ENCODE data around the gene CLDN11. TPM values are rescaled to one million over a fixed set of nuclear protein-coding genes. Genes with fewer than 3 reads are reported as not detected.

Gene CLDN11
- total RNA-seq, 1 experiment from 2014 or later, result not detected

- DNase-seq (ENCODE audit: low spot score), result no peak
Measured at GRCh38 chr3:170426240-170426797, 7.7 kb downstream of the CLDN11 start.

GRCh38 chr3:170428095-170428494 is 9.4 kb downstream of the CLDN11 start:
- DNase-seq (ENCODE audit: low spot score), result no peak

GRCh38 chr3:170429050-170429449 is 10.4 kb downstream of the CLDN11 start:
- peak; percentile 51 for DNase-seq (ENCODE audit: low spot score)

- DNase-seq (ENCODE audit: low spot score), result no peak
Measured at GRCh38 chr3:170431054-170431453, 12.4 kb downstream of the CLDN11 start.

- DNase-seq (ENCODE audit: low spot score), result no peak
Measured at GRCh38 chr3:170432416-170432815, 13.7 kb downstream of the CLDN11 start.

GRCh38 chr3:170436697-170437096 is 18.0 kb downstream of the CLDN11 start:
- DNase-seq (ENCODE audit: low spot score), result no peak

GRCh38 chr3:170437176-170437575 is 18.5 kb downstream of the CLDN11 start:
- no peak for DNase-seq (ENCODE audit: low spot score)

GRCh38 chr3:170437696-170438407 is 19.2 kb downstream of the CLDN11 start:
- no peak for DNase-seq (ENCODE audit: low spot score)

GRCh38 chr3:170438836-170439235 is 20.2 kb downstream of the CLDN11 start:
- no peak for DNase-seq (ENCODE audit: low spot score)

- DNase-seq (ENCODE audit: low spot score), result peak; percentile 53
Measured at GRCh38 chr3:170440344-170440743, 21.7 kb downstream of the CLDN11 start.

GRCh38 chr3:170441412-170441811 is 22.7 kb downstream of the CLDN11 start:
- no peak for DNase-seq (ENCODE audit: low spot score)

GRCh38 chr3:170442947-170443346 is 24.3 kb downstream of the CLDN11 start:
- no peak for DNase-seq (ENCODE audit: low spot score)

GRCh38 chr3:170443457-170443856 is 24.8 kb downstream of the CLDN11 start:
- DNase-seq (ENCODE audit: low spot score), result no peak

GRCh38 chr3:170448584-170448983 is 29.9 kb downstream of the CLDN11 start:
- no peak for DNase-seq (ENCODE audit: low spot score)

GRCh38 chr3:170450039-170450438 is 31.4 kb downstream of the CLDN11 start:
- DNase-seq (ENCODE audit: low spot score), result no peak

- no peak for DNase-seq (ENCODE audit: low spot score)
Measured at GRCh38 chr3:170454509-170454908, 35.8 kb downstream of the CLDN11 start.

GRCh38 chr3:170458285-170458684 is 39.6 kb downstream of the CLDN11 start:
- no peak for DNase-seq (ENCODE audit: low spot score)

- no peak for DNase-seq (ENCODE audit: low spot score)
Measured at GRCh38 chr3:170463011-170463410, 44.3 kb downstream of the CLDN11 start.

- no peak for DNase-seq (ENCODE audit: low spot score)
Measured at GRCh38 chr3:170465955-170466354, 47.3 kb downstream of the CLDN11 start.

- no peak for DNase-seq (ENCODE audit: low spot score)
Measured at GRCh38 chr3:170467007-170467406, 48.3 kb downstream of the CLDN11 start.

GRCh38 chr3:170467571-170468147 is 49.0 kb downstream of the CLDN11 start:
- DNase-seq (ENCODE audit: low spot score), result no peak

GRCh38 chr3:170469151-170470062 is 50.7 kb downstream of the CLDN11 start:
- DNase-seq (ENCODE audit: low spot score), result peak; percentile 12

All from A172 (cell line).